Psoas muscle (tissue), 8 donors: Measurements from ENCODE around the gene E2F3. TPM values are rescaled to one million over a fixed set of nuclear protein-coding genes. Genes with fewer than 3 reads are reported as not detected.
A peak's percentile ranks its signal among the peaks of the same experiment; 100 is the strongest.

ENCODE experiments used
- ATAC-seq, 4 donors: fragments of 200-7000 bp; cut with Tn5 transposase; one replicate each; pipeline ENCODE4 v1.9.1; 2020; ENCODE audit warnings: moderate library complexity in 3 of 4, mild to moderate bottlenecking in 2 of 4
- DNase-seq, 2 donors: peaks; one replicate each; pipeline ENCODE4 v3.0.0-alpha.2; 2020
- H3K27ac ChIP-seq: fragments of 200-600 bp; one replicate; pipeline ENCODE4 v1.8.0; 2022
- H3K27me3 ChIP-seq, 3 donors: fragments of 200-600 bp in 1 of 3; one replicate each; pipeline versions ENCODE4 v1.6.1 to v1.8.0; 2013 to 2022; ENCODE audit warnings: low read length in 2 of 3, mild to moderate bottlenecking in 2 of 3, moderate library complexity in 1 of 3; ENCODE audit not compliant: insufficient read depth in 3 of 3
- H3K36me3 ChIP-seq, 2 donors: fragments of 200-600 bp in 1 of 2; one replicate each; pipeline versions ENCODE4 v1.6.1 to v1.8.0; 2013 to 2022; ENCODE audit warnings: low read depth in 1 of 2, mild to moderate bottlenecking in 1 of 2, moderate library complexity in 1 of 2; ENCODE audit not compliant: insufficient read depth in 1 of 2
- H3K4me1 ChIP-seq: fragments of 200-600 bp; one replicate; pipeline ENCODE4 v1.8.0; 2022
- H3K4me3 ChIP-seq: fragments of 200-600 bp; one replicate; pipeline ENCODE4 v1.8.0; 2022; ENCODE audit warnings: mild to moderate bottlenecking
- H3K9me3 ChIP-seq: fragments of 200-600 bp; one replicate; pipeline ENCODE4 v1.8.0; 2022
- CTCF ChIP-seq: fragments of 200-600 bp; IDR thresholded peaks from one replicate; pipeline ENCODE4 v1.8.0; 2022; ENCODE audit warnings: antibody characterized with exemption
- WGBS, 3 donors: extraction: QIAGEN DNeasy Blood & Tissue Kit; methylation state at CpG; one replicate each; pipeline versions ENCODE4 v1.1.6 to v1.1.7; 2013; 5-methylcytosine and 5-hydroxymethylcytosine counted together
- intact Hi-C, 2 donors: fragments of 100-400 bp; cut with DNase I; formaldehyde crosslinking; loops; one replicate each; pipeline versions ENCODE4 v1.11.0 to v1.14.2; 2022
- polyA plus RNA-seq, 3 donors: library from polyadenylated mRNA; stranded (reverse); fragments of 200-250 nt; gene quantifications; one replicate each; pipeline ENCODE4 v1.2.3, GENCODE V29; 2013
- total RNA-seq, 4 donors: library from RNA; stranded (reverse); fragmentation: NEBNext Ultra II Directional in 2 of 4; extraction: Animal tissue kit (Norgen Biotek cat#: 25700) in 2 of 4; gene quantifications; one replicate each; pipeline versions ENCODE4 v1.2.1 to v1.2.4, GENCODE V29; 2021 to 2023
- donor health status: healthy with polysubstance abuse.
- donor health status: DM: no; HTN: no; CAD: no; lungs with moderate emphysema.
- donor health status: Bipolar disorder and iron deficiency.
- donor health status: healthy.
- donor health status: DM: yes; HTN: yes; CAD: no.
- donor health status: DM: no; HTN: no; CAD: no.
- donor health status: DM: no; HTN: no; CAD: no.
- donor health status: DM: yes; HTN: yes; CAD: no.

The E2F3 gene
- total and polyA plus RNA-seq, 7 donors = 4.8 to 16.8 (median 15.3) TPM

- Histone ChIP-seq H3K36me3 (peaks cover 0 to 3% of the 10 kb centered on the region in 2 donors), H3K9me3 (no peaks in the 10 kb centered on the region), H3K27ac (no peak overlapping the region), H3K27me3 (no peaks in the 10 kb centered on the region), H3K4me3 (no peak overlapping the region), H3K4me1 (peaks cover 5% of the 10 kb centered on the region)
- intact Hi-C loops = no loop called here
- WGBS, 3 donors = 93 to 96% (median 96%) methylated on average over 5 of the region's 5 CpGs
- ATAC-seq = peak in 3 of 4 donors; percentile 30 to 57 (median 55)
- no peak for DNase-seq
- no peak for TF ChIP-seq CTCF
Measured at GRCh38 chr6:20432692-20433091, 31.0 kb downstream of the E2F3 start.

- no peaks in the 10 kb centered on the region for H3K9me3 ChIP-seq
Measured at GRCh38 chr6:20433321-20433720, 31.6 kb downstream of the E2F3 start.

DNA sequence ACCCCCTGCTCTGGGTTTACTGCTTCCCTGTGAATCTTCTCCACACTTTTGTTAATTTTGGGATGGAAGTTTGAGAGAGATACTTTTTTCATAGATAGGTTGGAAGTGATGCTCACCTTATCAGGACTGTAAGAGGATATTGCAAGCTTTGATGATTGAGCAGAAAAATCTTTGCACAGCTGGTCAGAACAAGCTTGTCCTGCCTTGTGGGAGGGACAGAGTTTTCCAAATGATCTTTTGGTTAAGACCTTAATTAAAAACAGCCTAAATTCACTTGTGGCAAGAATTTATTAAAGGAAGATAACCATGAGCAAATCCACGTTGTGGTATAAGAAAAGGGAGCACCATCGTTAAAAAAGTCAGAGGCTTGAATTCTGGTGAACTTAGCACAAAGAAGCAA lies 32.2 kb downstream of the E2F3 start:
- H3K27me3 ChIP-seq = no peaks in the 10 kb centered on the region
- ATAC-seq (no peak), DNase-seq (no peak)
- no peak overlapping the region for H3K27ac ChIP-seq
- intact Hi-C loops = no loop called here
- H3K36me3 ChIP-seq = peaks cover 0 to 3% of the 10 kb centered on the region in 2 donors
- no peaks in the 10 kb centered on the region for H3K9me3 ChIP-seq
- TF ChIP-seq CTCF = no peak
- no peak overlapping the region for H3K4me3 ChIP-seq
- WGBS, 3 donors = 82 to 88% (median 88%) methylated on average over 2 of the region's 2 CpGs
- H3K4me1 ChIP-seq = peaks cover 13% of the 10 kb centered on the region

More at GRCh38 chr6:20433321-20433720, 31.6 kb downstream of the E2F3 start:
- H3K27me3 ChIP-seq = no peaks in the 10 kb centered on the region
- no peak for TF ChIP-seq CTCF
- DNase-seq (no peak), ATAC-seq (peak in 2 of 4 donors; percentile 21 to 59)
- H3K27ac ChIP-seq = no peak overlapping the region
- H3K4me3 ChIP-seq = no peak overlapping the region
- peaks cover 0 to 3% of the 10 kb centered on the region in 2 donors for H3K36me3 ChIP-seq
- WGBS, 3 donors = 39 to 46% (median 41%) methylated on average over 3 of the region's 3 CpGs
- intact Hi-C loops = no loop called here
- peaks cover 9% of the 10 kb centered on the region for H3K4me1 ChIP-seq

DNA sequence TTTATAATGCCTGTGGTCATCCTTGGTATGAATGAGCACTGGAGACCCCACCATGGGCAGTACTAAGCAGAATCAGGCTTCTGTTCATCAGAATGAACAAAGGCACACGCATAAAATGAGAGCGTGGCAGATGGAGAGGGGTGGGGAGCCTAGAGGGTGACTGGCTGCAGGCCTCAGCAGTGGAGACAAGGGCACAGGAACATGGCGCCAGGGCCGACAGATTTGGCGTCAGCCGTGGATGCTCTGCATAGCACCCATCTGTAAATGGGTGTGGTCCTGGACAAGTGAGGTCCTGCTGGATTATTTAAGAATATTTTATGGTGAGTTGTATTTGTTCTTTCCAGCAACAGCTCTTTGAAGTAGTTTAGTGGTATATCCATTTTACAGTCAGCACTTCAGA lies 33.1 kb downstream of the E2F3 start:
- no peaks in the 10 kb centered on the region for H3K27me3 ChIP-seq
- 81 to 95% (median 89%) methylated on average over 6 of the region's 6 CpGs for WGBS, 3 donors
- DNase-seq (no peak), ATAC-seq (peak in 1 of 4 donors; percentile 23)
- no peak overlapping the region for H3K4me3 ChIP-seq
- no peaks in the 10 kb centered on the region for H3K9me3 ChIP-seq
- no peak for TF ChIP-seq CTCF
- intact Hi-C loops = no loop called here
- no peak overlapping the region for H3K27ac ChIP-seq
- H3K36me3 ChIP-seq = peaks cover 0 to 3% of the 10 kb centered on the region in 2 donors
- peaks cover 13% of the 10 kb centered on the region for H3K4me1 ChIP-seq

DNA sequence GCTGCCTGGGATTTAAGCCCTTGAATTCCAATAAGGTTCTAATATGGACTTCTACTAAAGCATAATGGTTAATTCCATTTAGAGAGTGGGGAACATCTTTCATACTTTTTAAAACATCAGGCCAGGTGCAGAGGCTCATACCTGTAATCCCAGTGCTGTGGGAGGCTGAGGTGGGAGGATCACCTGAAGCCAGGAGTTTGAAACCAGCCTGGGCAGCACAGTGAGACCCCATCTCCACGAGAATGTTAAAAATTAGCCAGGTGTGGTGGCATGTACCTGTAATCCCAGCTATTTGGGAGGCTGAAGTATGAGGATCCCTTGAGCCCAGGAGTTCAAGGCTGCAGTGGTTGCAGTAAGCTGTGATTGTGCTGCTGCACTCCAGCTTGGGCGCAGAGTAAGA lies 35.0 kb downstream of the E2F3 start:
- no peaks in the 10 kb centered on the region for H3K9me3 ChIP-seq
- peaks cover 13% of the 10 kb centered on the region for H3K4me1 ChIP-seq
- ATAC-seq (no peak), DNase-seq (no peak)
- intact Hi-C loops = no loop called here
- H3K4me3 ChIP-seq = no peak overlapping the region
- TF ChIP-seq CTCF = no peak
- H3K36me3 ChIP-seq = peaks cover 0 to under 1% of the 10 kb centered on the region in 2 donors
- H3K27ac ChIP-seq = no peak overlapping the region
- H3K27me3 ChIP-seq = no peaks in the 10 kb centered on the region
- 96 to 100% (median 98%) methylated on average over 2 of the region's 2 CpGs for WGBS, 3 donors
